ENCODE data around the gene TTC7B. TPM values are rescaled to one million over a fixed set of nuclear protein-coding genes. Genes with fewer than 3 reads are reported as not detected.

The TTC7B gene
- total and polyA plus RNA-seq, 2 donors (not counting 1 experiment from before 2014, with no cell fraction given) = 0.36 to 3.2 TPM

GRCh38 chr14:90518069-90518940 is 297.9 kb downstream of the TTC7B start:
- Mint-ChIP-seq H3K9me3 (ENCODE audit: insufficient read depth) (no peaks in the 10 kb centered on the region), H3K4me1 (no peaks in the 10 kb centered on the region), H3K27ac (no peak overlapping the region), H3K4me3 (no peak overlapping the region), H3K27me3 (peaks cover 6% of the 10 kb centered on the region)
- Histone ChIP-seq H3K4me2 (replicated peaks; ENCODE audit: low read depth, low read length, poor library complexity, severe bottlenecking) (no peak overlapping the region), H3K27ac (ENCODE audit: low read length in 2 of 2) (no peak overlapping the region), H3K79me2 (ENCODE audit: control insufficient read depth, insufficient read depth, low read length) (no peaks in the 10 kb centered on the region), H3K36me3 (replicated peaks in 1 of 2; ENCODE audit: control extremely low read depth in 1 of 2, control insufficient read depth in 1 of 2, extremely low read depth in 1 of 2, insufficient read depth in 2 of 2, low read length in 1 of 2) (no peaks in the 10 kb centered on the region), H2AFZ (ENCODE audit: insufficient read depth, low read depth, low read length, poor library complexity, severe bottlenecking) (no peak overlapping the region), H3K9ac (ENCODE audit: low read length) (no peak overlapping the region), H3K4me1 (ENCODE audit: control insufficient read depth in 2 of 2, insufficient read depth in 2 of 2, low read length in 2 of 2) (no peaks in the 10 kb centered on the region), H3K27me3 (replicated peaks in 1 of 4; ENCODE audit: control extremely low read depth in 1 of 4, control insufficient read depth in 3 of 4, insufficient read depth in 4 of 4, low read length in 3 of 4) (no peaks in the 10 kb centered on the region), H3K9me3 (ENCODE audit: control extremely low read depth in 1 of 3, control insufficient read depth in 2 of 3, insufficient read depth in 1 of 3, low read length in 2 of 3) (peaks cover 0 to 5% (median 0%) of the 10 kb centered on the region in 3 donors), H3K4me3 (ENCODE audit: control extremely low read depth in 1 of 5, extremely low read depth in 1 of 5, insufficient read depth in 1 of 5, low read depth in 2 of 5, low read length in 4 of 5) (no peak overlapping the region), H4K20me1 (ENCODE audit: control insufficient read depth, insufficient read depth, low read length, poor library complexity, severe bottlenecking) (no peaks in the 10 kb centered on the region)
- ChIA-PET CTCF (interaction anchor here (0.7 to 1.7 kb wide), 4 partner anchors 150 to 579 kb away, joined by 3 to 5 read pairs (median 3); no protein-coding TSS in a partner anchor), POLR2A (no interaction called here)
- no peak for ATAC-seq (ENCODE audit: low read depth)
- WGBS (ENCODE audit: insufficient coverage) = 93% methylated on average over 25 of the region's 25 CpGs
- intact Hi-C loops (cut with micrococcal nuclease) = no loop called here
- TF ChIP-seq EZH2 (IDR thresholded peaks at IDR 0.05; ENCODE audit: borderline replicate concordance, insufficient read depth, low read depth, low read length, poor library complexity, severe bottlenecking) = no peak
- TF ChIP-seq CTCF (IDR thresholded peaks at IDR 0.05) = no peak
- no peak for DNase-seq
